HG02759 (cell line): ENCODE data around the gene PGM3.

ENCODE experiments used
- ATAC-seq: cut with Tn5 transposase; IDR thresholded peaks from one replicate; pipeline ENCODE4 v1.9.1; 2021; ENCODE audit warnings: mild to moderate bottlenecking, moderate library complexity; ENCODE audit not compliant: unreplicated experiment

The PGM3 gene

DNA sequence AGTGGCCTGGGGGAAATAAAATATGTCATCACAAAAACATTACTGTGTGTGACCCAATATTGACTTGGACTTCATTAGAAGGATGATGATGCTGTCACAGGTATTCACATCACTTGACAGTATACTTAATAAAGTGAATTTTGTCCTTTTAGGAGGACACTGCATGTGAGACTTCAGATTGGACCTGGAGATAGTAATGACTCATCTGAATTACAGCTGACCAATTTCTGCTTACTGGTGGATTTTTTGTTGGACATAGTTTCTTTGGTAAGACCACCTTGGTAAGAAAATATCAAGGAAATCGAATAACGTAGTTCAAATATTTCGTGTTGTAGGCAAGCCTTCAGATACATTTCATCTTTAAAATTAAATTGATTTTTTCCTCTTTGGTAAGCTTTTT, 68.5 kb downstream of the PGM3 start:
- ATAC-seq: no peak

DNA sequence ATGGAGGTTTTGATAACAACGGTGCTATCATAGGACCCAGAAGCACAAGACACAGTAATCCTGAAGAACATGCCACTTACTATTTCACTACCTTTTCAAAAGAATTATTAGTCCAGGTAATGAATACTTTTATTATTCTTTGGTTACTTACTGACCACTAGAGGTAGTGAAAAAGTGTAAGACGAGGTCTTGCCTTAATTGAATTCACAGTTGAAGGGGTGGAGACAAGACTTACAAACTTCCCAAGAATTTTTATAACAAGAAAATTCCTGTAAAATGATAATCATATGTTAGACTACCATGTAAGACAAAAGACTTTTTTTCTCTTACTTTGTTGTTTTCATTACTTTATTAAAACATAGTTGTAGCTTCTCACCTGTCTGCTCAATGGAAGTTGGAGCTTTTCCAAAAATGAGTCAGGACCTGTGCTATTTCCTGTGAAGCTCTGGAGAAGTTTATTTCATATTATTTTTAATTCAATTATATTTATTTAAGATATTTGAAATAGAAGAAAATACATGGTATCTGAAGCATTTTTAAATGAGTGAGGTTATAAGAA, 73.2 kb downstream of the PGM3 start:
- ATAC-seq: no peak

DNA sequence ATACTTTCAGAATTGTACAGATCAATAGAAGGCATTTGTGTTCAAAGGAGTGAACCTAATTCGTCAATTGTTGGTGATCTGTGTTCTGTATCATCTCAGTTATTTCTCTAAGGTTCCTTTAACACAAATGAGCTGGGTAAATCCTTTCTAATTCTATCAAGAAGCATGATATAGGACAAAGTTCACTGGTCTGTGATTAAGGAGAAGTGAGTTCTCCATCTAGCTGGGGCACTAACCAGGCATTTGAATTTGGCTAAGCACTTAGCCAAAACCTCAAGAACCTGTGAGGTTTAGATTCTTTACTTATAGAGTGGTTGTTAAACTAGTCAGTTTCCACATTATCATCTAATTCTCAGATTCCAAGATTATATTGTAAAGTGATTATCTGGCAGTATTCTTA, 75.3 kb downstream of the PGM3 start:
- ATAC-seq: no peak
